T1000 (cell line): Measurements from ENCODE around the gene COQ8B.

ENCODE experiments used
- DNase-seq: peaks from one replicate; lab custom pipeline; 2025; ENCODE audit warnings: mixed read lengths; lab: John Stamatoyannopoulos, UW

Gene COQ8B

DNA sequence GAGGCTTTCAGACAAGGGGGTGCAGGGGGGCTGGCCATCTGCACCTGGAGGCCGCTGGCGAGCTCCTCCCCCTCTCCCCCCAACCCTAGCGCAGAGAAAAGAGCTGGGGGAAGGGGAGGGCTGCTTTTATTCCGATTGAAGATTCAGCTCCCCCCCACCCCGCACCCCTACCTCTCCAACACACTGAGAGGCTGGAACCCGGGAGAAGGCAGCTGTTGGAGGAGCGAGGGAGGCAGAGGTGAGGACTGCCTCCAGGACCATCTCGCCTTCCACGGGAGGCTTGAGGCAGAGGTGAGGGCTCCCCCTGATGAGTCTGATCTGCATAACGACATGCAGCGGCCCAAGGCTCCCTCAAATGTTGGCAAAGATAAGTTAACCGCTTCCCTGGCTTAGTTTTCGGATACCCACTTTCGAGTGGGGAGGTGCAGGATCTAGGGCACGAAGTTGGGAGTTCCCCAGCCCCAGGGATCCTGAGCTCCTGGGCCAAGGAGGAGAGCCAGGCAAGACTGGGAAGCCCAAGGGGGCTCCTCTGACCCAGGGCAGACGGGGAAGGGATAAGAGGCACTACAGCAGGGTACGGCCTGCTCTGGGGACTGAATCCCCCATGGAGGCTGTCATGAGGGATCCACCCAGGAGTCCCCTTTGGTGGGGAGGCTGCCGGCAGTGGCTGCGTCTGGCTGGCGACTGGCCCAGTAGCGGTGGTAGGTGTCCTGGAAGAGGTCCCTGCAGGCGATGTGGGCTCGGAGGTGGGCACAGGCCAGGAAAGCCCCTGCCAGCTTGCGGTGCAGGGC lies 25.1 kb downstream of the COQ8B start:
- no peak for DNase-seq

- DNase-seq, result peak; percentile 87
These were observed 25.8 kb downstream of the COQ8B start for GRCh38 chr19:40690693-40691420.

- DNase-seq, result no peak
These were observed 26.5 kb downstream of the COQ8B start, which contains the start of gene NUMBL for GRCh38 chr19:40690050-40690692. Gene NUMBL (minus strand): TSS chr19:40690651. CDS start chr19:40690483, 168 bp downstream.

- DNase-seq, result no peak
These were observed 27.2 kb downstream of the COQ8B start for GRCh38 chr19:40689339-40690049.

DNA sequence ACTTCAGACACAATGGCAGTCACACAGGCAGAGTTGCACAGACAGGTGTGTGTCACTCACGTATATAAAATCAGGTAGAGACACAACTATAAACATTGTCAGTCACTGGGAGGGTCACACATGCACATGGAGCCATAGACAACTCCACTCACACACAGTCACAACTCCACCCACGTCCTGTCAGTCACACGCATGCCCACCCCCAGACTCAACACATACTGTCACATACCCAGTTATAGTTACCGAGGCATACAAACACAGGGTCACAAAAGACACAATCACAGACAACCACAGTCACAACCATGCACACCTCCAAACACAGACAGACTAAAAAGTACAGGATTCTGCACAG lies 27.7 kb downstream of the COQ8B start:
- no peak for DNase-seq

- DNase-seq, result no peak
These were observed 28.4 kb downstream of the COQ8B start for GRCh38 chr19:40688309-40688708.

- no peak for DNase-seq
These were observed 29.1 kb downstream of the COQ8B start for GRCh38 chr19:40687525-40688016.

GRCh38 chr19:40686882-40687524 lies 29.7 kb downstream of the COQ8B start:
- DNase-seq, result no peak

DNA sequence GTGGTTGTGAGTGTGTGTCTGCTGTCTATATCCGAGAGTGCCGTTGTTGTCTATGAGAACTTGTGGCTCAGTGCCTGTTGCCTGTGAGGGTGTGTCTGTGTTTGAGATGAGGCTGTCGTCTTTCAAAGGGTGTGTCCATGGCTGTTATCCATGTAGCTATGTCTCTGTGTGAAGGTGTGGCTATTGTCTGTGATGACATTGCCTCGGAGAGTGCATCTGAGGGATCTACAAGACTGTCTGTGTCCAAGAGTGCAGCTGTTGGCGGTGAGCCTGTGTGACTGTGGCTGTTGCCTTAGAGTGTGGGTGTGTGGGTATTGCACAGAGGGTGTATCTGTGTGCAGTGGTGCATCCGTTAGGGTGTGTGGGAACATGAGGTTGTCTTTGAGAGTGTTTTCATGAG lies 31.1 kb downstream of the COQ8B start:
- DNase-seq, result no peak

DNA sequence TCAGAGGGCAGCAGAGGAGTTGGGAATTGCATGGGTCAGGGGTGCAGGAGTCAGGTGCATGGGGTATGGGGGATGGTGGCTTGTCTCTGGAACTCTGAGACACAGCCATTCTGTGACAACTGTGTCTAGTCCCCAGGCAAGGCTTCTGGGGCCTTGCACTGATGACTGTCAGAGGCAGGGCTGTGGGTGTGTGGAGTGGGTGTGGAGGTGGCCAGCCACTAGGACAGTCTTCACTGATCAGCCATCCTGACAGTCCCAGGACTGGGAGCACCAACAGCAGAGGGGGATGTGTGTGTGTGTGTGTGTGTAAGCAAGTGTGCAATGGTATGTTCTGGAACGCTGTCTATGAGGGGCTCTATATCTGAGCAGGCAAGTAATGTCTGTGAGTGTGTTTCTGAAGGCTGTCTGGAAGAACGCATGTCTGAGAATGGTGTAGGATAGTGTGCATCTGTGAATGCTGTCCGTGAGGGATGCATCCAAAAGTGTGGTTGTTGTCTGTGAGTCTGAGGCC lies 31.6 kb downstream of the COQ8B start:
- no peak for DNase-seq

DNA sequence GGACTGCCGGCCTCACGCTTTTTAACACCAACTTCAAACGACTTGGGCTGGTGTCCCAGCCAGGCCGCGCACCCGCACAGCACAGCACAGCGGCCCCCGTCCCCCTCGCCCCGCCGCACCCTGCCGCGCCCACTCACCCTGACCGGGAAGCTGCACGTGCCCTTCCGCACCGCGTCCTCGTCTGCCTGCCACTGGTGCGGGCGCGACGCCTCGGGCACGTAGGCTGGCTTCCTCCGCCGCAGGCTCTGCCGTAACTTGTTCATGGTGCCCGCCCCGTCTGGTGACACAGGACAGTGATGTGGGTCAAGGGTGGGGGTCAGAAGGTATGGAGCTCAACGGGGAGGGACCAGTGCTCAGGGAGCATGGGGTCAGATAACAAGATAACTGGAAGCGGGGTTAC lies 32.4 kb downstream of the COQ8B start:
- no peak for DNase-seq

DNA sequence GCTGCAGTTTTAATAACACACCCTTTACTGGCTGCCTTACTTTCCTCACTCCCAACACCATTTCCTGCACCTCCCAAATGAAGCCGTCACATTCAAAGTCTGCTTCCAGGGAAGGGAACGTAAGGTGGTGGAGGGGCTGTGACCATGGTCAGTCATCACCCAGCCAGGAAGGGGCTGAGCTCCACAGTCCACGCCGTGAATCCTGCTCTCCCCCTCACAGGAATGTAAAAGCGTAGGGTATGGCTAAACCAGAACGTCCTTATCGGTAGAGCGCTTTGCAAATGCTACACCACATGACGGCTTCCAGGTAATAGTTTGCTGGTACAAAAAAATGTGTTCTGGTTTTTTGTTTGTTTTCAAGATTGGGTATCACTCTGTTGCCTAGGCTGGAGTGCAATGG lies 33.2 kb downstream of the COQ8B start:
- no peak for DNase-seq

GRCh38 chr19:40682431-40682964 lies 34.2 kb downstream of the COQ8B start:
- no peak for DNase-seq

DNA sequence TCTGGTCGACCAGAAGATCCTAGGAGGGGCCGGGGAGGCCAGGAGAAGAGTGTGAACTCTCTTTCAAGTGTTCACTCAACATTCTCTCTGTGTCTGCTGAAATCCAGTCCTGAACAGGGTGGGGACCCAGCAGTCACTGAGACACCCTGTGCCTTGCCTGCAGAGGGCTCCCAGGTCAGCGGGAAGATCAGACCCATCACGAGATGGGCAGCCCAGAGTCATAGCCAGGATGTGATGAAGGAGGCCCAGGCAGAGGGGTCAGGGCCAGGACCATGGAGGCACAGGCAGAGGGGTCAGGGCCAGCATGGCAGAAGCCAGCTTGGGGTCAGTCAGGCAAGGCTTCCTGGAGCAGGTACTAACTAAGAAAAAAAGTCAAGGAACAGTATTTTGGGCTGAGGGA lies 35.6 kb downstream of the COQ8B start:
- DNase-seq, result no peak

GRCh38 chr19:40677156-40677555 lies 39.5 kb downstream of the COQ8B start:
- DNase-seq, result no peak

DNA sequence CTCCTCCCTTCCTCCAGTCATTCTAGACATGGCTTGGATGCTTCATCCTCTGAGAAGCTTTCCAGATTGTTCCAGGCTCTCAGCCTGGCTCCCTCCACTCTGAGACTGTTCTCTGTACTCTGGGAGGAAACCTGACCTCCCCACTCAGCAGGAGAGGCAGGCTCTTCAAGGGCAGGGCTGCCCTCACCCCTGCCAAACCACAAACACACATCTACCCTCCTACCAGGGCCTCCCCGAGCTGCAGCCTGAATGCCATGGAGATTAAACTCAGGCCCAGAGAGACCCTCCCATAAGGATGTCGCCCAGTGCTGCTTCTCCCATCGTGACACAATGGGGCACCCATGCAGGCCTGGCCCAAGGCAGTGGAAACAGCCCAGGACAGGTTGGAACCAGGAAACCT lies 42.4 kb downstream of the COQ8B start:
- DNase-seq, result no peak

DNA sequence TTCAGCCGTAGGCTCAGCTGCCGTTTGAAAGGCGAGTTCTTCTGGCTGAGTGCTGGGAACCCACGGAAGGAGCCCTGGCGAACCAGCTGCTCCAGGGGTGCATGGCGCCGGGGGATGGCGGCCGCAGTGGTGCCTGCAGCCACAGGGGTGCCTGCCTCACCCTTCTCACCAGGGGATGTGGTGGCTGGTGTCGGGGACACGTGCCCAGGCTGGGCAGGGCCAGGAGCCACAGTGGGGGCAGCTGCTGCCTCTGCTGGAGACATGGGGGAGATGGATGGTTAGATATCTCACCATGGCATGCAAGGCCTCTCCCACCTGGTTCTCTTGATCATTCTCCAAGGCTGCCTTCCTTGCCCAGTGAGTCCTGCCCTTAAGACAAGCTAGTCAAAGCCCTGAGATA lies 43.3 kb downstream of the COQ8B start:
- DNase-seq, result no peak

DNA sequence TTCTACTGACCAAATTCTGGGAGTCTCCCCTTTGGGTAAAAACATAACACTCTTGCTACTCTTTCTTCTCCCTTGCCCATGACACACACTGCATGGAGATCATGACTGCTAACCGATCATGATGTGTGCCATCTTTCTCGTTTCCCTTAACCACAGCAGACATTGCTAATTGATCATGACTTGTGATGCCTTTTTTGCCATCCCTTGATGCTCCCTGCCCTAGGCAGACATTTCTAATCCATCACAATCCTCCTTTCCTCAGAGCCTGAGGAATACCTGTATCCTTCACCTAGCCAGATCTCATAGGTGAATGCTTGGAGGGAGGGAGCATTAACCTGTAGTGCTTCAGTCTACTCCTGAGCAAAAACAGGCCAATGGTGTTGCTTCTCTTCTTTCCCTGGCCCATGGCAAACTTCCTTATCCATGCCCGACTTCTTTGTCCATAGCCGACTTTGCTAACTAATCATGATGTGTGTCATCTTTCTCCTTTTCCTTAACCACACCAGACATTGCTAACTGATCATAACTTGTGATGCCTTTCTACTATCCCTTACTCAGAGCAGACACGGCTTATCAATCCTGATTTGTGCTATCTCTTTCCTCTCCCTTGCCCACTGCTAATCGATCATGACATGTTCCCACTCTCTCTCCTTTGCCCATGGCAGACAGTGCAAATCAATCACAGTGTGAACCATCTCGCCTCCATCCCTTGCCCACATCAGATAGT lies 44.0 kb downstream of the COQ8B start:
- no peak for DNase-seq

GRCh38 chr19:40672038-40672437 lies 44.6 kb downstream of the COQ8B start:
- DNase-seq, result no peak

DNA sequence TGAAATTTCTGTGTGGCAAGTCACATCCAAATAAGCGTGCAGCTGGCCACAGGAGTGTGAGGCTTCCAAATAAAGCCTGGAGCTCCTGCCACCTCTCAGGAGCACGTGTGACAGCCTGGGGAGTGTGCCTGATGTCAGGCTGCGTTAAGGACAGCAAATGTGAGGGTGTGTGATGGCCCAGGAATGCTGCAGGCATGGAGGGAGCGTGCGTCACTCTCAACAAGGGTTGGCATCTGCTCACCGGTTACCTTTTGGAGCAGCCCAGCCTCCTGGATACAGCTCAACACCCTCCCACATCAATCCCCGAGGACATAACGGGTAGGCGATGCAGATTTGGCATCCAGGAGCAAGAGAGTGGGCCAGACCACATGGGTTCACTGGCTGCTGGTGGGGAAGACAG lies 45.3 kb downstream of the COQ8B start:
- DNase-seq, result no peak
